ENCODE measurements around the gene REELD1.

REELD1 gene

GRCh38 chr4:146271466-146271865 lies 57.1 kb downstream of the REELD1 start:
- DNase-seq: no peak

GRCh38 chr4:146273204-146273901 lies 59.0 kb downstream of the REELD1 start:
- DNase-seq: no peak

DNA sequence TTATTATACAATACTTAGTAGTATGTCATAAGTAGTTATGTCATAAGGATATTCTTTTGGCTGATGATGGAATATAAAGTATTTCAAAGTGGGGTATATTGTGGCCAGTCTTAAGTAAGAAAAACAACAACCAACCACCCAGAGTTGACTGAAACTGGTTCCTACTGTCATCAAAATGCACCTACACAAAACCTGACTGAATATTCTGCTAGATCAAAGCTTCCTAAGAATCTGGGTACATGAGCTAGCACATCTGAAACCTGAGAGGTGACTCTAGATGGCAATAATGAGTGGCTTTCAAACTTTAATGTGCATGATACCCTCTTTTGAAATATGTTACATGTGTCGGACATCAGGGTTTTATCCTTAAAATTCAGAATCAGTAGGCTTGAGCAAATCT lies 60.4 kb downstream of the REELD1 start:
- DNase-seq: no peak

DNA sequence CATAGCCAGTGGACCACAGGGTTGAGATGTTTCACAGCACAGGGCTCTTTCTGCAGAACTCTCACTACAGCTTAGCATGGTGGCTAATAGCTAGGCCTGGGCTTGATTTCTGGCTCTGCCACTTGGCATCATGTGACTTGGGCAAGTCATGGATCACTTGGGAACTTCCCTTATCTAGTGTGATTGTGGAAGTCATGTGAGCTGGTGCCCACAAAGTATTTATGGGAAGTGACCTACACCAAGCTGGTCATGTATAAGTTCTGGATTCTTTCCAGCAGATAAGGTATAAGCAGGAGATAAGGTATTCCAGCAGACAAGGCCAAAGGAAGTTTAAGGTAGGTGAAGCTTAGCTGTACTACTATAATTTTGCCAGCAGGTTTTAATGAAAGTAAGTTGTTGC lies 61.0 kb downstream of the REELD1 start:
- DNase-seq: no peak

DNA sequence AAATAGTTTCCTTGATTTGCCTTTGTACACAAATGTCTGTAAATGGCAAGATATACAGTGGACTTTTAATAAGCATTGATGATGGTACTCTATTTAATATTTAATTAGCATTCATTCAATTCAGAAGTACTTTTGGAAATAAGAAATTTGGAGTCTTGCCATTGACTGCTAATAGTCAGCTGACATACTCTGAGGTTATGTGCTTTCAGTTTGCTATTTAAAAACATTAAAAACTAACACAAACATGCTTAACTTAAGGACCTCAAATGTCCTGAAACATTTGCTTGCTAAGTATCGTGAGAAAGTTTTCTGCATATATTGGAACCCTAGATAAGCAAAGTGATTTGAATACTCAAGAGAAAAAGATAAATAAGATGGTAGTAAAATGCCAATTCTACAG lies 64.6 kb downstream of the REELD1 start:
- no peak for DNase-seq
